Skin epidermis (tissue), 12 donors: Measurements from ENCODE around the gene RNPS1.

Source experiments
- H3K27ac ChIP-seq, 21 experiments: fragments of 200-600 bp; sonication (generic) in 11 of 21; one replicate each; pipeline ENCODE4 v1.5.0; 2020; ENCODE audit warnings: mild to moderate bottlenecking in 3 of 21, inconsistent platforms in 2 of 21, moderate library complexity in 2 of 21
- H3K4me3 ChIP-seq, 7 experiments: fragments of 200-600 bp; sonication (generic) in 2 of 7; one replicate each; pipeline ENCODE4 v1.5.0; 2020; ENCODE audit warnings: inconsistent platforms in 2 of 7, mild to moderate bottlenecking in 2 of 7, moderate library complexity in 1 of 7

RNPS1 gene

DNA sequence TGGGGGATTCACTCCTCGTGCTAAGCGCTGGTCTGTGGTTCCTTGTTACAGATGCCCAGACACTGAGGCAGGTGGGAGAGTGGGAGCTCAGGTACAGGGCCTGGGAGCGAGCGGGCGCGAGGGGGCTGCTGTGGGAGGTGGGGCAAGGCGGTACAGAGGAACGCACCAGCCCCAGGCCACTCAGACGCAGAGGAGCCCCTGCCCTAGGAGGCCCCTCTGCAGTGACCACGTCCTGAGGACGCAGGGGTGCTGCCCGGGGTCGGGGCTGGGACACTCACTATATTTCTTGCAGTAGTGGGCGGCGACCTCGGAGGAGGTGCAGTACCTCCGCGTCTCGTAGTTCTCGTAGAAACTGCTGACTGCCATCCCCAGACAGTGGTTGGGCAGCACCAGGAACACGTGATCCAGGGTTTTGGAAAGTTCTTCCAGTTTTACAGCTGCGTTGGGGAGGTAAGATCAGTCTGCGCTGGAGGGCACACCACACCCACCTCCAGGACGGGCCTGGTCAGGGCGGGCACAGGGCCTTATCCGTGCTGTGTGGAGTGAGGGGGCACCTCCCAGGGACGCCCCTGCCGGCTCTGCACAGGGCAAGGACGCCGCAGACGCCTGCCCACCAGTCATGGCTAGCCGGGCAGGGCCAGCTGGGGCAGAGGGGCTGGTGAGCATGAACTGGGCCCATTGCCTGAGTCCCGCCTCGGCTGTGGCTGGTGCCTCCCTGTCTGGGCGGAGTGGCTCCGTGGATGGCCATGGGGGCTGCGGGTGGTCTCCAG lies 16.3 kb upstream of the RNPS1 start:
- no peak overlapping the region for H3K4me3 ChIP-seq
- no peak overlapping the region for H3K27ac ChIP-seq

GRCh38 chr16:2282866-2283555 lies 15.1 kb upstream of the RNPS1 start:
- Histone ChIP-seq H3K27ac (no peak overlapping the region), H3K4me3 (no peak overlapping the region)

DNA sequence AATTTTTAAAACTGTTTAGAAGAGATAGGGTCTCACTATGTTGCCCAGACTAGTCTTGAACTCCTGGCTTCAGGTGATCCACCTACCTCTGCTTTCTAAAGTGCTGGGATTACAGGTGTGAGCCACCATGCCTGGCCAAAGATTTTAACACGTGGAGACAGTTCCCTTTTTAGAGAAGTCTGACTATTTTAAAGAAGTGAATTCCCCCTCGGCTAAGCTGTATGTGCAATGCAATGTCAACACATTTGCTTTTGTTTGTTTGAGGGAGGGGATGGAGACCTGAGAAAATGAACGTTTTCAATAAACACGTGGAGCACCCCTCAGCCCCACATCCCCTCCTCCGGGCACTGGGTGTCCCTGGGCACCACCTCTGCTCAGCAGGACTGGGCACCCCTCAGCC lies 14.3 kb upstream of the RNPS1 start:
- Histone ChIP-seq H3K4me3 (no peak overlapping the region), H3K27ac (no peak overlapping the region)

GRCh38 chr16:2280981-2281542 lies 13.1 kb upstream of the RNPS1 start:
- Histone ChIP-seq H3K27ac (no peak overlapping the region), H3K4me3 (no peak overlapping the region)

DNA sequence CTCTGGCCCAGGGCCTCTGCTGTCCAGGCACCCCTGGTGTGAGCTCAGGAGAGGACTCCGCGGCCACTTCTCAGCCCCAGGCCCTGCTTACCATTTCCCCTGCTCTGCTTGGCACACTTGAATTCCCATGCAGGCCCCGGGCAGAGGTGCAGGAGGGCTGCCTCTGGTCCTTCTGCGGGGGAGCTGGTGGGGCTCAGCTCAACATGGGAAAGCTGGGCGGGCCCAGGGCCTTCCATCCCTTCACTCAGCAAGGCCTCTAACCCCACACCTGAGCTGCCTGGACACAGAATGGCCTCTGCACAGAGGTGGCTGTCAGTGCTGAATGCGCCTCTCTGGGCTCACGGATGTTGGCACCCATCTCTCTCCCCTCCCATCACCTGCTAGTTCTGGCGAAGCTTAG lies 12.5 kb upstream of the RNPS1 start:
- Histone ChIP-seq H3K4me3 (no peak overlapping the region), H3K27ac (no peak overlapping the region)

DNA sequence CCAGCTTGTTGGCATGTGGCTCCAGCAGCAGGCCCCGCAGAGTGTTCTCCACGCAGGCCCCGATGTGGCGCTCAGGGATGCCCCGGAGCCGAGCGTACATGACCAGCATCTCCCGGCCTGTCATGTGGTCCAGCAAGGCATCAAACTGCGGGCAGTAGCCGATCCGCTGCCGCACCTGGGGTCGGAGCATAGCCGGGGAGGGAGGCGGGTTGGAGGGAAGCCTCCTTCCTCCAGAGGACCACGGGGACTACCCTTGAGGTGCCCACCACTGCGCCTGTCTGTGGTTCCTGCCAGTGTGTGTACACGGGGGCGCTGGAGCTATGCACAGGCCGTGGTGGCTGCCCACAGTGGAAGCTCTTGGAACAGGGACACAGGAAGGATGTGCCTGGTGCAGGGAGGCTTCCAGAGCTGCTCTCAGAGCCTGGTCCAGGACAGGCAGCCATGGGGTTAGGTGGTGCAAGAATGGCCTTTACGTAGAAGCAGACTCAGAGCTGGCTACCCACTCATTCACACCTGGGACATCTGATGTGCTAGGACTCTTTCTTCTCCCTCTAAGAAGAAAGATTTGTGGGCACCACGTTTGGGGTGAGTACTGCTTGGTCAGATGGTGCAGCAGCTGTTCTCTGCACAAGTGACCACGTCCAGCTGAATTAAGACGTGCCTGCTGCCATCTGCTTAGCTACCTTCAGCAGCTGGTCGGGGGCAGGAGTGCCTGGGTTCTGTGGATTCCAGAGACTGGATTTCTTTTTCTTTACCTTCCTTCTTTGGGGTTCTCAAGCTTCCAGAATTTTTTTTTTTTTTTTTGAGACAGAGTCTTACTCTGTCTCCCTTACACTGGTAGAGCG lies 11.3 kb upstream of the RNPS1 start:
- Histone ChIP-seq H3K4me3 (no peak overlapping the region), H3K27ac (no peak overlapping the region)

DNA sequence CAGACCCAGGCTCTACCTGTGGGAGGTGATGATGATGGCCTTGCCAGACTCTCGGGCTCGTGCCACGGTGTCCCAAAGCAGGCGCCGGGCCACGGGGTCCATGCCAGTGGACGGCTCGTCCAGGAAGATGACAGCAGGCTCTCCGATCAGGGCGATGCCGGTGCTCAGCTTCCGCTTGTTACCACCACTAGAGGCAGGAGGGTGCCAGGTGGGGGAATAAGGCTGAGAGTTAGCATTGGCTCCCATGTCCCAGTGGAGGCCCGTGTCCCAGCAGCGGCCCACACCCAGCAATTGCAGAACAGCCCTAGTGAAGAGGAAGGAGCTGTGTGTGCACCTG lies 10.3 kb upstream of the RNPS1 start:
- H3K27ac ChIP-seq: no peak overlapping the region
- no peak overlapping the region for H3K4me3 ChIP-seq

DNA sequence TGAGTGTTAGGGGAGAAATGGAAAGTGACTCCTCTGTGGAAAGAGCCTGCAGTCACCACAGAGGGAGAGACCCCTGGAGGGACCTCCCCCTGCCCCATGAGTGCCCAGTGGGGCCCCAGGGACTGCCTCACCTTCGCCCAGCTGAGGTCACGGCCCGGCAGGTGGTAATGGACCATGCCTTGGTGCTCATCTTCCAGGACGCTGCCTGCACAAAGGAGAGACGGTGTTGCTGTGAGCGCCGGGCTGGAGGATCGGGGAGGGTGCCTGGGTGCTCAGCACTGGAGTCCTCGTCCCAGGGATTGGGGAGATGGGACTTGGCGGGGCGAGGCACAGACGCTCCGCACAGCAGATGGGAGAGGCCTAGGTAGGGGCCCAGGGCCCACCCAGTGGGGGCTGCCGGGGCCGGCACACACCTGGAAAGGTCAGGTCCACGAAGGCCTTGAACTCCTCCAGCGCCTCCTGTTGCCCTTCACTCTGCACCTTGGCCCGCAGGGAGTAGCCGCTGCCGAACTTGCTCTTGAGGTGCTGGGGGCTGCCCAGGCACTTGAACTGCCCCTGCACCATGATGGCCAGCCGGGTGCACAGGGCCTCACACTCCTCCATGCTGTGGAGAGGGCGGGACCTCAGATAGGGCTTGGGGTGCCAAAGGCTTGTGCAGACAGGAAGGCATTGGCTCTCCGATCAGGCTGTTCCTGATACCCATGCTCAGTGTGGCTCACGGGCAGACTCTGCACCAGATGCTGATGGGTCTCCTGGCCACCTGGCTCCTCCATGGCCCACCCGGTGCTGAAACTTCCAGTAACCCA lies 9.7 kb upstream of the RNPS1 start:
- no peak overlapping the region for H3K27ac ChIP-seq
- no peak overlapping the region for H3K4me3 ChIP-seq

- Histone ChIP-seq H3K27ac (no peak overlapping the region), H3K4me3 (no peak overlapping the region)
These were observed 8.7 kb upstream of the RNPS1 start for GRCh38 chr16:2276368-2277195.

- no peak overlapping the region for H3K27ac ChIP-seq
These were observed 7.8 kb upstream of the RNPS1 start for GRCh38 chr16:2275476-2276367.

GRCh38 chr16:2273931-2274330 lies 6.0 kb upstream of the RNPS1 start:
- Histone ChIP-seq H3K4me3 (no peak overlapping the region), H3K27ac (peak overlapping the region in 1 of 21 experiments; percentile 29)

More at GRCh38 chr16:2275476-2276367, 7.8 kb upstream of the RNPS1 start:
- H3K4me3 ChIP-seq: no peak overlapping the region

DNA sequence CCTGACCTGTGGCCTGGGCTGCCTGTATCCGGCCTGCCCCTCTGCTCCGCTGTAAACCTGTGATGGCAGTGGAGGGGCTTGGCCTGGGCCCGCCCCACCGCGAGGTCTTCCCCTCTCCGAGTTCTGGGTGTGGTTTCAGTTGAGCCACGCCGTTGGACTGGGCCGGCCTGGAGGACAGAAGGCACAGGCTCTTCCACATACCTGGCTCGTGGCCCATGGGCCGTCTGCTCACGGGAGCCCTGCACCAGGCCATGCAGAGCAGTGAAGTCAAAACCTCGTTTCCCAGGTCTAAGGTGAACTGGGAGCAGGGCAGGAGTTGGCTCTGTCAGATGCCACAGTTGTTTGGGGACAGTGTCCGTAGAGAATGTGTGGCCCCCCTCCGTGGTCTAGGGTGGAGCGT lies 5.6 kb upstream of the RNPS1 start:
- Histone ChIP-seq H3K4me3 (no peak overlapping the region), H3K27ac (no peak overlapping the region)

GRCh38 chr16:2271848-2272461 lies 4.0 kb upstream of the RNPS1 start:
- H3K4me3 ChIP-seq: no peak overlapping the region
- no peak overlapping the region for H3K27ac ChIP-seq

GRCh38 chr16:2270588-2271470 lies 2.9 kb upstream of the RNPS1 start:
- Histone ChIP-seq H3K27ac (no peak overlapping the region), H3K4me3 (no peak overlapping the region)

GRCh38 chr16:2270070-2270462 lies 2.1 kb upstream of the RNPS1 start:
- H3K4me3 ChIP-seq: no peak overlapping the region
- H3K27ac ChIP-seq: peak overlapping the region in 1 of 21 experiments; percentile 21

DNA sequence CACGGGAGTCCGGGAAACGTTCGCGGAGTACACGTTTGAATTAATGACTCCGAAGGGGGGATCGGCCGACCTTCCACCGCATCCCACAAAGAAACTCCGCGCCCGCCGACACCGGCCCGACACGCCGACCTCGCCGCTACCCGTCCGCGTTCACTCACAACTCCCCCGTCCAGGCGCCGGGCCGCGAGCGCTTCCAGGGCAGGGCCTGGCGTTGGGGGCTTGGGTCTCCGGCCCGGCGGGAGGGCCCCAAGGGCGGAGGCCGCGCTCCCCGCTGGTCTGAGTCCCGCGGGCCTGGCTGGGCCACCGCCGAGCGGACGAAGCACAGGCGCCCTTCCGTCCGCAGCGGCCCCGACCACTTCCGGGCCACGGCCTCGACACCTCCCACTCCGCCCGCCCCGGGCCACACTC lies 417 bp downstream of the RNPS1 start:
- Histone ChIP-seq H3K4me3 (peak overlapping the region; percentile 71 to 99 (median 92)), H3K27ac (peak overlapping the region; percentile 67 to 99 (median 96))
